ENCODE measurements around the gene OLIG2.

Gene OLIG2

GRCh38 chr21:33025489-33026442 is at the start of gene OLIG2:
OLIG2 (plus strand) TSS chr21:33025935; CDS start chr21:33026863, 928 bp downstream.
- intact Hi-C loops (cut with micrococcal nuclease), result loop anchor here (5.0 kb wide), 1 partner anchor 47 kb away; the partner anchor contains the start of gene OLIG1
- H3K27me3 Mint-ChIP-seq, result peaks cover 97% of the 10 kb centered on the region
- H3K27ac Mint-ChIP-seq, result peak within 1 kb of the TSS; percentile 37
- H3K4me3 Mint-ChIP-seq, result peak within 1 kb of the TSS; percentile 59
- H3K4me1 Mint-ChIP-seq (ENCODE audit: low read depth), result peaks cover 64% of the 10 kb centered on the region
- H3K36me3 Mint-ChIP-seq (ENCODE audit: low read depth), result no peaks in the 10 kb centered on the region
- H3K9me3 Mint-ChIP-seq, result no peaks in the 10 kb centered on the region

DNA sequence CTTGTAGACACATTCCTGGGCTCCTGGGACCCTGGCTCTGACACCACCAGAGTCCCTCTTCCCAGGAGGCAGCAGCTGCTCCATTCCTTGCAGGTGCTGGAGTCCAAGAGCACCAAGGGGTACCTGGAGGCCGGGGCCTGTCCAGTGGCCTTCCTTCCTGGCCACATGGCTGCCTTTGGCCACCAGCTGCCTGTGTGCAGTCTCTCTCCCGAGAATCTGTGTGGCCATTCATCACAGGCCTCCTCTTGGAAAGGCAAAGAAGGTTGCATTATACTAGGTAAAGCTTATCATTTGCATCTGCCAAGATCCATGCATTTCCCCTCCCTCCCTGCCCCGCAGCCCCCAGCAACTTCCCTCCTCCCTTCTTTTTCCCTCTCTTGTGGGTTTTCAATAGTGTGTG is 48.9 kb upstream of the OLIG2 start:
- intact Hi-C loops (cut with micrococcal nuclease), result no loop called here
- Mint-ChIP-seq H3K4me3 (no peak overlapping the region), H3K27ac (no peak overlapping the region), H3K9me3 (no peaks in the 10 kb centered on the region), H3K4me1 (ENCODE audit: low read depth) (peaks cover 24% of the 10 kb centered on the region), H3K36me3 (ENCODE audit: low read depth) (no peaks in the 10 kb centered on the region), H3K27me3 (peaks cover 12% of the 10 kb centered on the region)

GRCh38 chr21:32977216-32977615 is 48.5 kb upstream of the OLIG2 start:
- H3K9me3 Mint-ChIP-seq, result no peaks in the 10 kb centered on the region
- H3K36me3 Mint-ChIP-seq (ENCODE audit: low read depth), result no peaks in the 10 kb centered on the region
- H3K4me1 Mint-ChIP-seq (ENCODE audit: low read depth), result peaks cover 24% of the 10 kb centered on the region
- peaks cover 12% of the 10 kb centered on the region for H3K27me3 Mint-ChIP-seq
- H3K27ac Mint-ChIP-seq, result no peak overlapping the region
- H3K4me3 Mint-ChIP-seq, result no peak overlapping the region
- intact Hi-C loops (cut with micrococcal nuclease), result no loop called here

DNA sequence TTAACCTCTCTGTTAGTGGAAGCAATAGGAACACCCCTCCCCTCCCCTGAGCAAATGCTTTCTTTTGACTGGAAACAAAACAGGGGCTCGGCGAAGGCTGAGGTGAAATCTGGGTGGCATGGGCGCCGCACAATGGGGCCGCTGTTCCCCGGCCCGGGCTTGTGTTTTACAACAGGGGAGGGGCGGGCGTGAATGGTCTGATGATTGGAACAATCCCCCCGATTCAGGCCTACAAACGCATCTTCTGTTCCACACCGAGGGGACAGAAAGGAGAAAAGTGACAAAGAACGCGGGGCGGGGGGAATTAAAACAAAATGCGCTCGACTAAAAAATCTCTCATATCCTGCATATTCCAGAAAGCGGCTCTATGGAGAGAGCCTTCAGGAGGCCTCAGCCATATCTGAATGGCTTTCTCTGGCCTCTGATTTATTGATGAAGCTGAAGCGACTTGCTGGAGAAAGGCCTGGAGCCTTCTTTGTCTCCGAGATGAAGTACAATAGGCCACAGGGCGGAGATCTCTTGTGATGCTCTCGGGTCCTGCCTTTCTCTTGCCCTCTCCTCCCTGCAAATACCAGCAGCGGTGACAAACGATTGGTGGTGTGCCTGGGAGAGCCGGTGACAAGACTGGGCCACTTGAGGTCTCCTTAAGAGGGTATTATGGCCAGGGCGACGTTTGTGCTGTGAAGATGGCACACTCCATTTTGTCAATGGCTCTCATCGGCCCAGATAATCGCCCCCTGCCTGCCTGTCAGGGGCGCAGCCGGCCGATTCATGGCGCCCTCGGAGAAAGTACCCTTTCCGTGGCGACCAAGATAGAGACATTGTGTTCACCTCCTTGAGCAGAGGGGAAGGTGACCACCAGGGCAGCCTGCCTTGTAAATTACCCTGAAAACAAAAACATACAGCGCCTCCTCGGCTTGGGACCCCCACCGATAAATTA is 47.1 kb upstream of the OLIG2 start:
- no peaks in the 10 kb centered on the region for H3K36me3 Mint-ChIP-seq (ENCODE audit: low read depth)
- H3K4me1 Mint-ChIP-seq (ENCODE audit: low read depth), result peaks cover 24% of the 10 kb centered on the region
- no peak overlapping the region for H3K27ac Mint-ChIP-seq
- intact Hi-C loops (cut with micrococcal nuclease), result no loop called here
- H3K4me3 Mint-ChIP-seq, result no peak overlapping the region
- peaks cover 12% of the 10 kb centered on the region for H3K27me3 Mint-ChIP-seq
- no peaks in the 10 kb centered on the region for H3K9me3 Mint-ChIP-seq

GRCh38 chr21:32979598-32980268 is 46.0 kb upstream of the OLIG2 start:
- peaks cover 13% of the 10 kb centered on the region for H3K27me3 Mint-ChIP-seq
- H3K9me3 Mint-ChIP-seq, result no peaks in the 10 kb centered on the region
- H3K27ac Mint-ChIP-seq, result no peak overlapping the region
- H3K4me1 Mint-ChIP-seq (ENCODE audit: low read depth), result peaks cover 24% of the 10 kb centered on the region
- no peaks in the 10 kb centered on the region for H3K36me3 Mint-ChIP-seq (ENCODE audit: low read depth)
- intact Hi-C loops (cut with micrococcal nuclease), result no loop called here
- no peak overlapping the region for H3K4me3 Mint-ChIP-seq

- Mint-ChIP-seq H3K9me3 (no peaks in the 10 kb centered on the region), H3K4me1 (ENCODE audit: low read depth) (peaks cover 16% of the 10 kb centered on the region), H3K36me3 (ENCODE audit: low read depth) (no peaks in the 10 kb centered on the region), H3K27ac (no peak overlapping the region), H3K27me3 (peaks cover 8% of the 10 kb centered on the region), H3K4me3 (no peak overlapping the region)
- intact Hi-C loops (cut with micrococcal nuclease), result no loop called here
Observed at GRCh38 chr21:32981096-32981495, 44.6 kb upstream of the OLIG2 start.

GRCh38 chr21:32990666-32991065 is 35.1 kb upstream of the OLIG2 start:
- H3K4me1 Mint-ChIP-seq (ENCODE audit: low read depth), result no peaks in the 10 kb centered on the region
- H3K9me3 Mint-ChIP-seq, result no peaks in the 10 kb centered on the region
- no peak overlapping the region for H3K4me3 Mint-ChIP-seq
- no peak overlapping the region for H3K27ac Mint-ChIP-seq
- peaks cover 44% of the 10 kb centered on the region for H3K27me3 Mint-ChIP-seq
- no peaks in the 10 kb centered on the region for H3K36me3 Mint-ChIP-seq (ENCODE audit: low read depth)
- intact Hi-C loops (cut with micrococcal nuclease), result loop anchor here (10.0 kb wide), 1 partner anchor 454 kb away; no protein-coding TSS in a partner anchor

DNA sequence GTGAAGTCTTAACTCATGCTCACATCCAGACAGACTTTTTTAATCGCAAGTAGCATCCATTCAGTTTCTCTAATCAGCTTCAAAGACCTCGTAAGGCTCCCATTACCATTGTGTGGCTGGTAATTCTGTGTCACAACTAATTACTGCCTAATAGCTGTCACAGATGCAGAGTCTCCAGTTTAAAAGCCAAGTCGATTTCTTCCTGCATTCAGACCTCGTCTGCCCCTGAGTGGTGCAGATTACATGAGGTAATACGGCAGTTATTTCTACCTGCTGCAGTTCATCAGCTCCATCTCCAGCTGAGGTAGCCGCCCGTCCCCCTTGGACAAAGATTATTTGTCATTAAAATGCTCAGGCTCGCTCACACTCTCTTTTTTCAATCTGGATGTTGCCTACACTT is 34.4 kb upstream of the OLIG2 start:
- H3K4me1 Mint-ChIP-seq (ENCODE audit: low read depth), result no peaks in the 10 kb centered on the region
- no peak overlapping the region for H3K27ac Mint-ChIP-seq
- H3K27me3 Mint-ChIP-seq, result peaks cover 44% of the 10 kb centered on the region
- intact Hi-C loops (cut with micrococcal nuclease), result loop anchor here (10.0 kb wide), 1 partner anchor 453 kb away; no protein-coding TSS in a partner anchor
- no peaks in the 10 kb centered on the region for H3K36me3 Mint-ChIP-seq (ENCODE audit: low read depth)
- H3K9me3 Mint-ChIP-seq, result no peaks in the 10 kb centered on the region
- no peak overlapping the region for H3K4me3 Mint-ChIP-seq

GRCh38 chr21:32993894-32994293 is 31.8 kb upstream of the OLIG2 start:
- Mint-ChIP-seq H3K4me1 (ENCODE audit: low read depth) (no peaks in the 10 kb centered on the region), H3K4me3 (no peak overlapping the region), H3K36me3 (ENCODE audit: low read depth) (no peaks in the 10 kb centered on the region), H3K9me3 (no peaks in the 10 kb centered on the region), H3K27me3 (peaks cover 39% of the 10 kb centered on the region), H3K27ac (no peak overlapping the region)
- intact Hi-C loops (cut with micrococcal nuclease), result loop anchor here (2.0 to 10.0 kb wide), 3 partner anchors 133 to 451 kb away; no protein-coding TSS in a partner anchor

- Mint-ChIP-seq H3K4me3 (no peak overlapping the region), H3K9me3 (no peaks in the 10 kb centered on the region), H3K27ac (no peak overlapping the region), H3K36me3 (ENCODE audit: low read depth) (no peaks in the 10 kb centered on the region), H3K4me1 (ENCODE audit: low read depth) (no peaks in the 10 kb centered on the region), H3K27me3 (peaks cover 36% of the 10 kb centered on the region)
- intact Hi-C loops (cut with micrococcal nuclease), result loop anchor here (2.0 to 10.0 kb wide), 3 partner anchors 132 to 450 kb away; no protein-coding TSS in a partner anchor
Observed at GRCh38 chr21:32994305-32994704, 31.4 kb upstream of the OLIG2 start.

DNA sequence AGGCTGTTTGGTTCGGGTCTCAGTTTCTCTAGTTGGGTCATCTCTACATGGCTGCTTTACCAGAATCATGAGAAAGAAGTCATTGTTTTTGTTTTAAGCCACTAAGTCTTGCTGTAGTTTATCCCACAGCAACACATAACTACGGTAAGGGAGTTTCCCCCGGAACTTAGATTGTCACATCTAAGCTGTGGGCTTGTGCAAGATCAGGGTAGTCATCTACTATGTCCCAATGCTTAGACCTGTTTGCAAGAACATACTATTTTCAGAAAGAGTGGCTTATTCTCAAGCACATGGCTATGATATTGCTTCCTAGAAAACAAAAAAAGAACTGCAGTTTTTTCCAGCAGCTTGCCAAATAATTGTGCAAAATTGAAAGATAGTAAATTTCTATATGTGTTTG is 18.0 kb upstream of the OLIG2 start:
- no peaks in the 10 kb centered on the region for H3K27me3 Mint-ChIP-seq
- no peak overlapping the region for H3K27ac Mint-ChIP-seq
- no peak overlapping the region for H3K4me3 Mint-ChIP-seq
- intact Hi-C loops (cut with micrococcal nuclease), result no loop called here
- H3K36me3 Mint-ChIP-seq (ENCODE audit: low read depth), result no peaks in the 10 kb centered on the region
- H3K4me1 Mint-ChIP-seq (ENCODE audit: low read depth), result peaks cover 68% of the 10 kb centered on the region
- peaks cover 9% of the 10 kb centered on the region for H3K9me3 Mint-ChIP-seq

DNA sequence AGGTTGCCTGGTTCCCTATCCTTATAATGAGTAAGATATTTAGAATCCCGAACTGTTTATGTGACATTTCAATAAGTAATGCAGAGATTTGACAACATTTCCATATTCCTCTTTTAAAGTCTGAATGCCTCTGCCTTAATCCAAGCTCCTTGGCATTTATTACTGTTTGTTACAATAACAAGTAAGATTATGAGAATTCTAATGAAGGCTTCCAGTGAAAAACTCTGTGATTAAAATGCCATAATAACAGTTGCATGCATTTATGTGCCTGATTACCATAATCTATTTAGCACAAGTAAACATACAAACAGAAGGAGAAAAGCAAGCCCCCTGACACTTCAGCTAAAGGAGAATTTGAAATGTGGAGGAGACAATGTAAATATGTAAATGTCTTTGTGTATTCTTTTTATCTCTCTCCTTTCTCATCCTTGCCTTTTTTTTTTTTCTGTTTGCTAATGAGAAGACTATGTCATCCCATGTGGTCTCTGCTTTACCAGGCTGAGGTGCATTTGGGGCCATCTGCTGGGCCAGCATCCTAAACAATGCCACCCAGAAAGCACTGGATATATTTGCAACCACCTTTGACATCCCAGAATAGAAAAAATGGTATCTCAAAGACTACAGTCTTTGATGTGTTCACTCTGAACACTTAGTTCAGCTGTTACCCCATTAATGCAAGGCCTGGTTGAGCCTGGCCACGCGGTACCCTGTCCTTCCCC is 17.2 kb upstream of the OLIG2 start:
- Mint-ChIP-seq H3K36me3 (ENCODE audit: low read depth) (no peaks in the 10 kb centered on the region), H3K4me1 (ENCODE audit: low read depth) (peaks cover 68% of the 10 kb centered on the region), H3K27ac (no peak overlapping the region), H3K27me3 (no peaks in the 10 kb centered on the region), H3K4me3 (no peak overlapping the region), H3K9me3 (peaks cover 9% of the 10 kb centered on the region)
- intact Hi-C loops (cut with micrococcal nuclease), result no loop called here

GRCh38 chr21:33010931-33011330 is 14.8 kb upstream of the OLIG2 start:
- intact Hi-C loops (cut with micrococcal nuclease), result no loop called here
- peaks cover 9% of the 10 kb centered on the region for H3K9me3 Mint-ChIP-seq

More at GRCh38 chr21:33010931-33011330, 14.8 kb upstream of the OLIG2 start:
- H3K4me1 Mint-ChIP-seq (ENCODE audit: low read depth), result peaks cover 72% of the 10 kb centered on the region
- H3K4me3 Mint-ChIP-seq, result no peak overlapping the region
- H3K36me3 Mint-ChIP-seq (ENCODE audit: low read depth), result no peaks in the 10 kb centered on the region
- no peaks in the 10 kb centered on the region for H3K27me3 Mint-ChIP-seq
- H3K27ac Mint-ChIP-seq, result no peak overlapping the region

Data from dendritic cell treated with granulocyte-macrophage colony-stimulating factor and Interleukin-4, amounts not matched to agents 40 ng/mL and 50 ng/mL, for 4 days (primary cell).